PFSK-1 (cell line): ENCODE results near the gene TRMT61A.

Experiments used
- REST ChIP-seq, 2 experiments: IDR thresholded peaks; 2 replicates each; pipeline versions ENCODE4 v1.6.1 to v1.8.0; 2011 to 2012; ENCODE audit warnings: low read depth in 2 of 2, low read length in 2 of 2, control low read depth in 1 of 2, inconsistent platforms in 1 of 2, mild to moderate bottlenecking in 1 of 2, moderate library complexity in 1 of 2; ENCODE audit not compliant: insufficient read depth in 1 of 2
- SIN3A ChIP-seq: IDR thresholded peaks from 2 replicates; pipeline ENCODE4 v1.6.1; 2012; ENCODE audit warnings: mild to moderate bottlenecking, low read length, moderate library complexity, borderline replicate concordance; ENCODE audit not compliant: insufficient read depth
- TAF1 ChIP-seq: IDR thresholded peaks from 2 replicates; pipeline ENCODE4 v1.6.1; 2012; ENCODE audit warnings: low read length, control low read depth, borderline replicate concordance; ENCODE audit not compliant: insufficient read depth

DNA sequence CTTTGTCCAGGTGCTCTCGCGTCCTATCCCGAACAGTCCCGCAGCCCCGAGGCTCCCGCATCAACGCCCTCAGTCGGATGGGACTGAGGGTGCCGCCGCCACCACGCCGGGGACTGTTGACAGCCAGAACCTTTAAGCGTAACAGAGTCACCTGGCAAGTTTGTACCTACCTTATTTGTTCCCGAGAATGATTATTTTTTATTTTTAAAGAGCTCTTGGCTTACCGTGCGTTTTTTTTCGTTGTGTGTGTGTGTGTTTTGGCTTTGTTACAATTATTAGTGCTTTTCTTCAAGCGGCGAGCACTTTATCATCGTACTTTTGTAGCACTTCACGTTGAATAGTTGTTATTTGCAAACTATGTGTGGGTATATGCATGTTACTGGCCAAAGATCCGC, 34.2 kb downstream of the TRMT61A start:
- TF ChIP-seq SIN3A (no peak), REST (IDR thresholded peaks at IDR 0.05; ENCODE audit: insufficient read depth in 1 of 2, low read depth in 2 of 2, low read length in 2 of 2) (no peak), TAF1 (no peak)
